Liver (tissue), 2 donors: ENCODE data around the gene USO1.

Experiments used
- CTCF ChIP-seq: fragments of 150-350 bp; IDR thresholded peaks from 2 replicates; pipeline ENCODE4 v1.5.1; 2017; ENCODE audit warnings: improper control_type of control experiment, low read depth, low read length; ENCODE audit not compliant: missing input control
- REST ChIP-seq: IDR thresholded peaks from 2 replicates; pipeline ENCODE4 v1.6.1; 2016; ENCODE audit warnings: antibody characterized with exemption, mild to moderate bottlenecking
- YY1 ChIP-seq: IDR thresholded peaks from 2 replicates; pipeline ENCODE4 v1.6.1; 2016; ENCODE audit warnings: antibody characterized with exemption, mild to moderate bottlenecking
- TF ChIP-seq, protein P1 (sequence below): IDR thresholded peaks from 2 replicates; pipeline ENCODE4 v1.6.1; 2016; ENCODE audit warnings: antibody characterized with exemption
- donor health status: healthy.

DNA sequence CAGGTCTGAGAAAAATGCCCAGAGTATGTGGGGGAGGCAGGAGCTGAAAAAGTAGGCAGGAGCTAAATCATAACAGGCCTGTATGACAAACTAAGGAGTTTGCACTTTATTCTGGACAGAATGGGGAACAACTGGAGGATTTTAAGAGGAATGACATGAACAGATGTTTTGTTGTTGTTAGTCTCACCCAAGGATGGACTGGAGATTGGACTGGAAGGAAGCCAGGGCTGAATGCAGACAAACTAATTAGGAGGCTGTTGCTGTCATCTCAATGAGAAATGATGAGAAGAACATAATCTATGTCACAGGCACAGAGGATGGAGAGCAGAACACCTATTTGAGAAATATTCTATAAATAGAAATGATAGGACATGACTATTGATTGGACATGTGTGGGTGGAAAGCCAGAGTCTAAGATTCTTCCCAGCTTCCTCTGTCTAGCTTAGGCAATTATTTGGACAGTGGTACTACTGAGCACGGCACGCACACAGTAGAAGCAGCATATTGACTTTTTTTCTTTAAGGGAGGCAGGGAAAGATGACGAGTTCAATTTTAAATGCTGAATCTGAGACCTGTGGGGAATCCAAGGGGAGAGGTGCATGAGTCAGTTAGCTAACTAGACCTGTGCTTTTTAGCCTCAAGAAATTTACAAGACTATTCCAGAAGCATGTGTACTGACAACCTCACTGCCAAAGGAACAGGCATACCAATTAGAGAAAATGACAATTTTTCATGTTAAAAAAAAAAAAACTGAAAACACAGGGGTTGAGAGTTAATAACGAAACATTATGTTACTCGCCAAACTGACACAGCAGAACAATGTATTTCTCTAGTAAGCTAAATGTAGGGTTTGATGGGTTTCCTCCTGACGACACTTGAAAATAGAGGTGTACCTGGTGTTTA is 963 bp upstream of the USO1 start:
- TF ChIP-seq CTCF = no peak
- TF ChIP-seq YY1 = peak; percentile 40
- TF ChIP-seq REST = peak; percentile 50
- TF ChIP-seq, protein P1, sequence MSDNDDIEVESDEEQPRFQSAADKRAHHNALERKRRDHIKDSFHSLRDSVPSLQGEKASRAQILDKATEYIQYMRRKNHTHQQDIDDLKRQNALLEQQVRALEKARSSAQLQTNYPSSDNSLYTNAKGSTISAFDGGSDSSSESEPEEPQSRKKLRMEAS = peak; percentile 73
